ENCODE results near the gene CMIP. TPM values are rescaled to one million over a fixed set of nuclear protein-coding genes. Genes with fewer than 3 reads are reported as not detected.

Gene CMIP
- total RNA-seq, 4 donors from 2014 or later, result 40.0 to 69.6 (median 47.0) TPM

- intact Hi-C loops (cut with DNase I; ENCODE audit: low total_unique reads), result no loop called here
- in situ Hi-C loops (cut with MboI; ENCODE audit: low pct_ligation_motif_present in 1 of 4, low pct_unique_long_range_greater_than_20kb in 1 of 4, low sequenced_read_pairs in 3 of 4), result loop anchor here in 1 of 4 donors (10.0 kb wide), 1 partner anchor 98 kb away; no protein-coding TSS in a partner anchor
- H3K4me1 ChIP-seq, result peaks cover 5 to 12% (median 10%) of the 10 kb centered on the region in 4 donors
These were observed 182.4 kb downstream of the CMIP start for GRCh38 chr16:81627024-81627423.

GRCh38 chr16:81627729-81628244, 183.2 kb downstream of the CMIP start:
- 88% methylated on average over 12 of the region's 12 CpGs; no CpG with 5 or more reads in 1 of the 2 donors for WGBS, 2 donors (ENCODE audit: low coverage in 1 of 2)
- Histone ChIP-seq H3K36me3 (no peaks in the 10 kb centered on the region), H3K27me3 (no peaks in the 10 kb centered on the region), H3K9me3 (no peaks in the 10 kb centered on the region), H3K27ac (no peak overlapping the region), H3K4me3 (no peak overlapping the region), H3K4me1 (peaks cover 10 to 17% (median 10%) of the 10 kb centered on the region in 4 donors)
- intact Hi-C loops (cut with DNase I; ENCODE audit: low total_unique reads), result no loop called here
- in situ Hi-C loops (cut with MboI; ENCODE audit: low pct_ligation_motif_present in 1 of 4, low pct_unique_long_range_greater_than_20kb in 1 of 4, low sequenced_read_pairs in 3 of 4), result loop anchor here in 1 of 4 donors (10.0 kb wide), 1 partner anchor 97 kb away; no protein-coding TSS in a partner anchor
- no peak for TF ChIP-seq POLR2A (IDR thresholded peaks at IDR 0.05)
- no peak for DNase-seq

More at GRCh38 chr16:81627024-81627423, 182.4 kb downstream of the CMIP start:
- Histone ChIP-seq H3K27me3 (no peaks in the 10 kb centered on the region), H3K36me3 (no peaks in the 10 kb centered on the region), H3K9me3 (no peaks in the 10 kb centered on the region), H3K27ac (no peak overlapping the region), H3K4me3 (no peak overlapping the region)
- DNase-seq, result no peak
- WGBS, 2 donors (ENCODE audit: low coverage in 1 of 2), result 88 to 100% methylated on average over 1 to 6 of the region's 6 CpGs
- TF ChIP-seq POLR2AphosphoS5 (IDR thresholded peaks at IDR 0.05) (no peak), EP300 (IDR thresholded peaks at IDR 0.05; ENCODE audit: low read depth) (no peak), POLR2A (IDR thresholded peaks at IDR 0.05) (no peak), CTCF (IDR thresholded peaks at IDR 0.05) (no peak)

GRCh38 chr16:81629034-81629802, 184.6 kb downstream of the CMIP start:
- Histone ChIP-seq H3K9me3 (no peaks in the 10 kb centered on the region), H3K4me1 (peaks cover 10 to 32% (median 13%) of the 10 kb centered on the region in 4 donors), H3K36me3 (no peaks in the 10 kb centered on the region), H3K4me3 (no peak overlapping the region), H3K27me3 (no peaks in the 10 kb centered on the region), H3K27ac (no peak overlapping the region)
- no peak for DNase-seq
- in situ Hi-C loops (cut with MboI; ENCODE audit: low pct_ligation_motif_present in 1 of 4, low pct_unique_long_range_greater_than_20kb in 1 of 4, low sequenced_read_pairs in 3 of 4), result loop anchor here in 1 of 4 donors (10.0 kb wide), 1 partner anchor 96 kb away; no protein-coding TSS in a partner anchor
- intact Hi-C loops (cut with DNase I; ENCODE audit: low total_unique reads), result no loop called here
- TF ChIP-seq POLR2A (IDR thresholded peaks at IDR 0.05), result no peak
- no peak for TF ChIP-seq CTCF (IDR thresholded peaks at IDR 0.05)
- TF ChIP-seq POLR2AphosphoS5 (IDR thresholded peaks at IDR 0.05), result no peak
- no peak for TF ChIP-seq EP300 (IDR thresholded peaks at IDR 0.05; ENCODE audit: low read depth)
- whole genome bisulfite sequencing, 2 donors (ENCODE audit: low coverage in 1 of 2), result 90 to 91% methylated on average over 16 to 26 of the region's 26 CpGs

GRCh38 chr16:81629896-81630634, 185.5 kb downstream of the CMIP start:
- Histone ChIP-seq H3K36me3 (no peaks in the 10 kb centered on the region), H3K27ac (no peak overlapping the region), H3K4me1 (peaks cover 10 to 37% (median 14%) of the 10 kb centered on the region in 4 donors), H3K9me3 (no peaks in the 10 kb centered on the region), H3K27me3 (no peaks in the 10 kb centered on the region), H3K4me3 (no peak overlapping the region)
- TF ChIP-seq EP300 (IDR thresholded peaks at IDR 0.05; ENCODE audit: low read depth), result no peak
- no peak for TF ChIP-seq CTCF (IDR thresholded peaks at IDR 0.05)
- no peak for TF ChIP-seq POLR2AphosphoS5 (IDR thresholded peaks at IDR 0.05)
- no peak for TF ChIP-seq POLR2A (IDR thresholded peaks at IDR 0.05)
- no peak for DNase-seq
- in situ Hi-C loops (cut with MboI; ENCODE audit: low pct_ligation_motif_present in 1 of 4, low pct_unique_long_range_greater_than_20kb in 1 of 4, low sequenced_read_pairs in 3 of 4), result loop anchor here in 1 of 4 donors (10.0 kb wide), 1 partner anchor 95 kb away; no protein-coding TSS in a partner anchor
- WGBS, 2 donors (ENCODE audit: low coverage in 1 of 2), result 91 to 92% methylated on average over 4 to 18 of the region's 18 CpGs
- intact Hi-C loops (cut with DNase I; ENCODE audit: low total_unique reads), result no loop called here

Data from transverse colon (tissue), 4 donors.